Smooth muscle cell (in vitro differentiated cells): ENCODE measurements around the gene DALRD3. TPM values are rescaled to one million over a fixed set of nuclear protein-coding genes. Genes with fewer than 3 reads are reported as not detected.

ENCODE experiments used
- DNase-seq: peaks from one replicate; lab custom pipeline; 2025; ENCODE audit not compliant: unreplicated experiment; lab: John Stamatoyannopoulos, UW
- H2AFZ ChIP-seq: fragments of 200-600 bp; sonication (generic); 2 replicates; pipeline ENCODE4 v1.6.0; 2016; ENCODE audit warnings: antibody characterized with exemption, low read depth, mild to moderate bottlenecking
- H3F3A ChIP-seq: fragments of 200-600 bp; sonication (generic); 2 replicates; pipeline ENCODE4 v1.6.0; 2017; ENCODE audit warnings: antibody characterized with exemption, low read depth
- H3K27ac ChIP-seq: fragments of 200-600 bp; sonication (generic); 2 replicates; pipeline ENCODE4 v1.5.1; 2016; ENCODE audit warnings: low read depth, mild to moderate bottlenecking
- H3K27me3 ChIP-seq: fragments of 200-600 bp; sonication (generic); 2 replicates; pipeline ENCODE4 v1.6.1; 2016; ENCODE audit warnings: low read depth, mild to moderate bottlenecking
- H3K36me3 ChIP-seq: fragments of 200-600 bp; sonication (generic); 2 replicates; pipeline ENCODE4 v1.5.1; 2016; ENCODE audit warnings: low read depth
- H3K4me1 ChIP-seq: fragments of 200-600 bp; sonication (generic); 2 replicates; pipeline ENCODE4 v1.5.1; 2016; ENCODE audit warnings: low read depth
- H3K4me2 ChIP-seq: fragments of 200-600 bp; sonication (generic); 2 replicates; pipeline ENCODE4 v1.6.0; 2016; ENCODE audit warnings: mild to moderate bottlenecking
- H3K4me3 ChIP-seq: fragments of 200-600 bp; sonication (generic); 2 replicates; pipeline ENCODE4 v1.5.1; 2016; ENCODE audit warnings: mild to moderate bottlenecking
- H3K79me2 ChIP-seq: fragments of 200-600 bp; sonication (generic); 2 replicates; pipeline ENCODE4 v1.6.0; 2016; ENCODE audit warnings: low read depth, mild to moderate bottlenecking
- H3K9ac ChIP-seq: fragments of 200-600 bp; sonication (generic); 2 replicates; pipeline ENCODE4 v1.6.0; 2016; ENCODE audit warnings: low read depth
- H3K9me3 ChIP-seq: fragments of 200-600 bp; sonication (generic); replicated peaks from 2 replicates; pipeline ENCODE4 v1.5.1; 2016; ENCODE audit warnings: low read depth
- H4K20me1 ChIP-seq: fragments of 200-600 bp; sonication (generic); 2 replicates; pipeline ENCODE4 v1.6.0; 2016; ENCODE audit warnings: low read depth
- CTCF ChIP-seq: fragments of 200-600 bp; sonication (generic); IDR thresholded peaks from 2 replicates; pipeline ENCODE4 v1.5.1; 2017; ENCODE audit warnings: borderline replicate concordance, mild to moderate bottlenecking, antibody characterized with exemption; ENCODE audit not compliant: insufficient read depth, poor library complexity, severe bottlenecking
- WGBS: methylation state at CpG from one replicate; pipeline ENCODE4 v1.1.7; 2016; ENCODE audit warnings: low lambda C conversion rate; 5-methylcytosine and 5-hydroxymethylcytosine counted together
- polyA plus RNA-seq: library from polyadenylated mRNA; unstranded; fragments of >200 nt; fragmentation: Nextera tagmentation; extraction: Ambion mirVana; gene quantifications from 2 replicates; pipeline ENCODE4 v1.2.1, GENCODE V29; 2016
- total RNA-seq: library from RNA; depleted of rRNA; stranded (reverse); fragments of >200 nt; gene quantifications from 2 replicates; pipeline ENCODE4 v1.2.3, GENCODE V29; 2014

Gene DALRD3
- total and polyA plus RNA-seq, 2 experiments from 2014 or later: 35.6 to 39.0 TPM

DNA sequence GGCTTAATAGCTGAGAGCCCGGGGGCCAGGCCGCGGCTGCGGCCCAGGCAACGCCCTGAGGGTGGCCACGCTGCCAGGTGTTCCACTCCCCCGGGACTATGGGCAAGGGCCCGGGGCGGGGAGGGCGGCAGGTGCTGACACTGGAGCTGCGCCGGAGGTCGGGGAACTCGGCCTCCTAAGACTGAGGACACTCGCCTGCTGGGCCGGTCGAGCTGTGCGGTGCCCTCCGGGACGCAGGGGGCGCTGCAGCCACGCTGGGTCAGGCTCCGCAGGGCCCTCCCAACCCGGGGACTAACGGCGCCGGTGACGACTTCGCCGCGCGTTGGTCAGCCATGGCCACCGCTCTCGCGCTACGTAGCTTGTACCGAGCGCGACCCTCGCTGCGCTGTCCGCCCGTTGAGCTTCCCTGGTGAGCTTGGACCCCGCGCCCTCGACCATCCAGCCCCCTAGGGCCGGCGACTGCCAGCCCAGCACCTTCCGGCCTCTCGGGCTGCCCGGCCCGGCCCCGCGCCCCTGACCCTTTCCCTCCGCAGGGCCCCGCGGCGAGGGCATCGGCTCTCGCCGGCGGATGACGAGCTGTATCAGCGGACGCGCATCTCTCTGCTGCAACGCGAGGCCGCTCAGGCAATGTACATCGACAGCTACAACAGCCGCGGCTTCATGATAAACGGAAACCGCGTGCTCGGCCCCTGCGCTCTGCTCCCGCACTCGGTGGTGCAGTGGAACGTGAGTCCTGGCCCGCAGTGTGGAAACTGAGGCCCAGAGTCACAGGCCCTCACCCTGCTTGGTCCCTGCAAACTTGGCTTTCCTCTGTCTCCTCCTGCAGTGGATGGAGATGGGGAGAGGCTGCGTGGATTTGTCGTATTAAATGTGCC, 3.7 kb upstream of the DALRD3 start, which contains the start of gene NDUFAF3:
Gene NDUFAF3, plus strand, starts transcription at position 309 of the 875 bp plus-strand sequence. Its CDS starts 24 bp downstream, at position 333.
- H4K20me1 ChIP-seq: peaks cover 6% of the 10 kb centered on the region
- no peaks in the 10 kb centered on the region for H3K9me3 ChIP-seq
- DNase-seq: peak; percentile 82
- 1% methylated on average over 76 of the region's 83 CpGs for WGBS
- peaks cover 22% of the 10 kb centered on the region for H3K4me1 ChIP-seq
- H3K27me3 ChIP-seq: no peaks in the 10 kb centered on the region
- H3K27ac ChIP-seq: peak within 1 kb of the TSS; percentile 99
- H3K4me2 ChIP-seq: peak within 1 kb of the TSS; percentile 97
- peak within 1 kb of the TSS; percentile 98 for H3K9ac ChIP-seq
- peak; percentile 91 for TF ChIP-seq CTCF
- H3K79me2 ChIP-seq: peaks cover 43% of the 10 kb centered on the region
- H2AFZ ChIP-seq: no peak within 1 kb of the TSS
- H3F3A ChIP-seq: peaks cover 28% of the 10 kb centered on the region
- peak within 1 kb of the TSS; percentile 75 for H3K4me3 ChIP-seq
- no peaks in the 10 kb centered on the region for H3K36me3 ChIP-seq

DNA sequence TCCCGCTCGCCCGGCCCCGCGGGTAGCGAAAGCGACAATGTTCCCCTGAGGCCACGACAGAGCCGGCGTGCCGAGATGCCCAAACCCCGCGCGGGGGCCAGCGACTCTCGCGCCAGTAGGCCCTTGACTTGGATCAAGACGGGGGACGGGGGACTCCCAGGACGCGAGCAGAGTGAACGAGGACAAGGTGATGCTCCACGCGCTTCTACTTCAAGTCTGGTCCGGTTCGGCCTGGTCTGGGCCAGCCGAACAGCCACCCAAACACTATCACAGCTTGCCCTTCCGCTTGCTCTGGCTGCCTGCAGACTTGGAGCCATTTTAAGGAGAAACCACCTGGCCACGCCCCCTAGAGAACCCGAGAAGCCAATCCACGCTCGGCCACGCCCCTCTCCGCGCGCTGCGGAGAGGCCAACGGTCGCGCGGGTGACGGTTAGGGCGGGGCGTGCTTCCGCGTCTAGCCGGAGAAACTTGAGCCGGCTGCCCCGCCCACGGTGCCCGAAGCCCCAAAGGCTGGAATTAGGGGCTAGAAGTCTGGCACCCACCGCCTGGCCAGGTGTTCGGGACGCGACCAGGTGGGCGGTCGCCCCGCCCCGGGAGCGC, 2.9 kb upstream of the DALRD3 start:
- H3K9ac ChIP-seq: peak overlapping the region; percentile 98
- H3K27ac ChIP-seq: peak overlapping the region; percentile 99
- H3K36me3 ChIP-seq: no peaks in the 10 kb centered on the region
- DNase-seq: peak; percentile 97
- H3F3A ChIP-seq: peaks cover 22% of the 10 kb centered on the region
- H3K4me2 ChIP-seq: peak overlapping the region; percentile 97
- H3K79me2 ChIP-seq: peaks cover 39% of the 10 kb centered on the region
- WGBS: under 1% methylated on average over 58 of the region's 60 CpGs
- no peaks in the 10 kb centered on the region for H3K9me3 ChIP-seq
- H2AFZ ChIP-seq: no peak overlapping the region
- TF ChIP-seq CTCF: no peak
- H3K4me1 ChIP-seq: peaks cover 22% of the 10 kb centered on the region
- H3K27me3 ChIP-seq: no peaks in the 10 kb centered on the region
- peak overlapping the region; percentile 75 for H3K4me3 ChIP-seq
- peaks cover 6% of the 10 kb centered on the region for H4K20me1 ChIP-seq

GRCh38 chr3:49020330-49021212, 2.2 kb upstream of the DALRD3 start:
- peak overlapping the region; percentile 97 for H3K4me2 ChIP-seq
- H3K27me3 ChIP-seq: no peaks in the 10 kb centered on the region
- 3% methylated on average over 44 of the region's 51 CpGs for WGBS
- H3K27ac ChIP-seq: peak overlapping the region; percentile 99
- H2AFZ ChIP-seq: no peak overlapping the region
- H3K36me3 ChIP-seq: no peaks in the 10 kb centered on the region
- DNase-seq: no peak
- peaks cover 39% of the 10 kb centered on the region for H3K79me2 ChIP-seq
- peak overlapping the region; percentile 75 for H3K4me3 ChIP-seq
- H3K9me3 ChIP-seq: no peaks in the 10 kb centered on the region
- peaks cover 22% of the 10 kb centered on the region for H3K4me1 ChIP-seq
- TF ChIP-seq CTCF: no peak
- peak overlapping the region; percentile 86 for H3K9ac ChIP-seq
- peaks cover 6% of the 10 kb centered on the region for H4K20me1 ChIP-seq
- peaks cover 29% of the 10 kb centered on the region for H3F3A ChIP-seq
